Gastroesophageal sphincter (tissue), 3 donors: Measurements from ENCODE around the gene ARL6IP5.

Source experiments
- CTCF ChIP-seq, 4 experiments: fragments of 200-600 bp in 2 of 4; fragments of 450-650 bp in 2 of 4; sonication (generic) in 1 of 4; IDR thresholded peaks; one replicate each; pipeline ENCODE4 v1.5.1; 2017 to 2019; ENCODE audit warnings: antibody characterized with exemption in 4 of 4, mild to moderate bottlenecking in 2 of 4, moderate library complexity in 2 of 4
- POLR2A ChIP-seq, 2 donors: fragments of 450-650 bp; IDR thresholded peaks; one replicate each; pipeline ENCODE4 v1.6.1; 2017; ENCODE audit warnings: antibody characterized with exemption in 2 of 2, mild to moderate bottlenecking in 2 of 2, moderate library complexity in 1 of 2

DNA sequence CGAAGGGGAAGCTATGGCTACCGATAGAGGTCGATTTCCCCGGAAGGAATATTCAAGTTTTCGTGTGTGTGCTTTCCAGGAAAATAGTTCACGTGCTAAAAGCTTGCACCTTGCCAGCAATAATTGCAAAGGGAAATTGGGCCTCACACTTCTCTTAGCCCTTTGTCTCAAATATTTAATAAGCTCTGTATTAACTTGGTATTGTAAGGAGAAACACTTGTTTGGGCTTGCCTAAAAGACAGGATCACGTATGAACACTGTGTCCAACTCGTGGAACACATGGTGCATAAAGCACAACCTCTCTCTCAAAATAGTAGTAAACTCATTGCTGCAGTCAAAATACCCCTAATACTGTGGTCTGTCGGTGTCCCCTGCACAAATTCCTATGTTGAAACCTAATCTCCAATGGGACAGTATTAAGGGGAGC lies 32.3 kb upstream of the ARL6IP5 start:
- TF ChIP-seq CTCF (IDR thresholded peaks at IDR 0.05) (no peak), POLR2A (IDR thresholded peaks at IDR 0.05) (no peak)
